SKM-1 (cell line): ENCODE measurements around the gene BTBD3.

Experiments
- DNase-seq: peaks from one replicate; lab custom pipeline; 2025; ENCODE audit not compliant: unreplicated experiment; lab: John Stamatoyannopoulos, UW

The BTBD3 gene

GRCh38 chr20:11917663-11918062 is at the start of gene BTBD3:
TSS of gene BTBD3 (plus strand) at chr20:11917893. CDS start at chr20:11918276, 383 bp downstream.
- DNase-seq: no peak

- no peak for DNase-seq
These were observed 48.1 kb upstream of the BTBD3 start for GRCh38 chr20:11869641-11870040.

GRCh38 chr20:11870411-11870810 is 47.3 kb upstream of the BTBD3 start:
- DNase-seq: no peak

- DNase-seq: no peak
These were observed 41.1 kb upstream of the BTBD3 start for GRCh38 chr20:11876555-11876954.

GRCh38 chr20:11880680-11881079 is 37.0 kb upstream of the BTBD3 start:
- no peak for DNase-seq

- no peak for DNase-seq
These were observed 36.2 kb upstream of the BTBD3 start for GRCh38 chr20:11881449-11881848.

GRCh38 chr20:11882651-11883050 is 35.0 kb upstream of the BTBD3 start:
- DNase-seq: no peak

- DNase-seq: no peak
These were observed 29.0 kb upstream of the BTBD3 start for GRCh38 chr20:11888648-11889047.

- DNase-seq: peak; percentile 29
These were observed 27.2 kb upstream of the BTBD3 start for GRCh38 chr20:11890331-11891076.

GRCh38 chr20:11891077-11891775 is 26.5 kb upstream of the BTBD3 start:
- no peak for DNase-seq

GRCh38 chr20:11891776-11892545 is 25.7 kb upstream of the BTBD3 start:
- DNase-seq: peak; percentile 13

- no peak for DNase-seq
These were observed 23.6 kb upstream of the BTBD3 start for GRCh38 chr20:11894062-11894461.

- DNase-seq: no peak
These were observed 21.8 kb upstream of the BTBD3 start for GRCh38 chr20:11895861-11896387.

GRCh38 chr20:11901127-11901526 is 16.6 kb upstream of the BTBD3 start:
- DNase-seq: no peak

- no peak for DNase-seq
These were observed 15.4 kb upstream of the BTBD3 start for GRCh38 chr20:11902285-11902697.

GRCh38 chr20:11905460-11906179 is 12.1 kb upstream of the BTBD3 start:
- no peak for DNase-seq

- DNase-seq: no peak
These were observed 10.8 kb upstream of the BTBD3 start for GRCh38 chr20:11906626-11907480.

- no peak for DNase-seq
These were observed 10.1 kb upstream of the BTBD3 start for GRCh38 chr20:11907621-11908020.

- no peak for DNase-seq
These were observed 5.6 kb upstream of the BTBD3 start for GRCh38 chr20:11912013-11912658.
